HepG2 (cell line): Measurements from ENCODE around the gene ZNF146. TPM values are rescaled to one million over a fixed set of nuclear protein-coding genes. Genes with fewer than 3 reads are reported as not detected.

Experiments used
- ATAC-seq: fragments of 200-7000 bp; cut with Tn5 transposase; 3 replicates; pipeline ENCODE4 v1.9.1; 2020; ENCODE audit warnings: mild to moderate bottlenecking, moderate library complexity
- BruUV-seq: library from RNA; stranded (reverse); fragments of 400-500 nt; replicated peaks from 2 replicates; lab custom pipeline; 2021; lab: Mats Ljungman, UMichigan
- CTCF ChIA-PET: fragments of 300-600 bp; formaldehyde crosslinking; extraction: SDS; loops from one replicate; lab custom pipeline; 2021; ENCODE audit warnings: low total read pairs, inconsistent platforms, low intra/inter-chr PET ratio; lab: Yijun Ruan, JAX
- POLR2A ChIA-PET: fragments of 350-600 bp; sonication (Branson Sonifier 250); formaldehyde crosslinking; loops from one replicate; lab custom pipeline; 2020; ENCODE audit warnings: antibody characterized with exemption, inconsistent platforms; lab: Yijun Ruan, JAX
- DNase-seq: peaks from one replicate; pipeline ENCODE4 v3.0.0-alpha.2; 2015; ENCODE audit warnings: low spot score
- FAIRE-seq: peaks from 3 replicates; lab custom pipeline; 2011; peaks lifted over from hg19 to GRCh38; lab: Jason Lieb, UNC
- H2AFZ ChIP-seq: one replicate; pipeline ENCODE4 v1.6.1; 2011; ENCODE audit warnings: low read length, inconsistent platforms
- H3K27ac ChIP-seq: fragments of 300-600 bp; 3 replicates; pipeline ENCODE4 v1.8.0; 2011; ENCODE audit warnings: mixed run types, mild to moderate bottlenecking, mixed read lengths, low read length, inconsistent platforms; ENCODE audit not compliant: insufficient read depth; ENCODE audit errors: extremely low read length
- H3K27me3 ChIP-seq, 2 experiments: fragments of 200-600 bp in 1 of 2; 2 replicates in 1 of 2; 3 replicates in 1 of 2; pipeline versions ENCODE4 v1.6.0 to v1.8.0; 2011; ENCODE audit warnings: low read length in 2 of 2, mild to moderate bottlenecking in 2 of 2, moderate library complexity in 2 of 2, inconsistent platforms in 1 of 2; ENCODE audit not compliant: insufficient read depth in 2 of 2, control insufficient read depth in 1 of 2
- H3K36me3 ChIP-seq, 2 experiments: fragments of 200-600 bp in 1 of 2; replicated peaks in 1 of 2; 2 replicates in 1 of 2; 3 replicates in 1 of 2; pipeline versions ENCODE4 v1.5.1 to v1.8.0; 2011; ENCODE audit warnings: low read length in 2 of 2, inconsistent platforms in 1 of 2; ENCODE audit not compliant: insufficient read depth in 2 of 2, control insufficient read depth in 1 of 2
- H3K4me1 ChIP-seq: 2 replicates; pipeline ENCODE4 v1.5.1; 2012; ENCODE audit warnings: low read length, inconsistent platforms; ENCODE audit not compliant: insufficient read depth
- H3K4me2 ChIP-seq: 2 replicates; pipeline ENCODE4 v1.6.0; 2011; ENCODE audit warnings: low read depth, low read length, inconsistent platforms
- H3K4me3 ChIP-seq, 3 experiments: fragments of 200-600 bp in 1 of 3; sonication (generic), shearing (Covaris generic) in 1 of 3; replicated peaks in 1 of 3; 2 replicates each; pipeline ENCODE4 v1.5.1; 2011 to 2016; ENCODE audit warnings: low read length in 3 of 3, inconsistent platforms in 2 of 3, low read depth in 2 of 3, mild to moderate bottlenecking in 2 of 3, control low read depth in 1 of 3, mixed read lengths in 1 of 3; ENCODE audit not compliant: insufficient read depth in 1 of 3
- H3K79me2 ChIP-seq: one replicate; pipeline ENCODE4 v1.6.1; 2011; ENCODE audit warnings: low read length, inconsistent platforms; ENCODE audit not compliant: insufficient read depth
- H3K9ac ChIP-seq: 2 replicates; pipeline ENCODE4 v1.6.0; 2011; ENCODE audit warnings: mild to moderate bottlenecking, low read depth, low read length, inconsistent platforms; ENCODE audit not compliant: insufficient read depth
- H3K9me3 ChIP-seq: 2 replicates; pipeline ENCODE4 v1.5.1; 2012; ENCODE audit warnings: mild to moderate bottlenecking, low read length
- H4K20me1 ChIP-seq: 2 replicates; pipeline ENCODE4 v1.6.0; 2011; ENCODE audit warnings: inconsistent platforms, mild to moderate bottlenecking, low read length, moderate library complexity; ENCODE audit not compliant: insufficient read depth
- ATF3 ChIP-seq: sonication (generic); formaldehyde crosslinking; IDR thresholded peaks from 2 replicates; pipeline ENCODE4 v1.4.0; 2020; ENCODE audit warnings: missing genetic modification reagents
- ELF4 ChIP-seq: sonication (generic); formaldehyde crosslinking; IDR thresholded peaks from 2 replicates; pipeline ENCODE4 v1.5.0; 2020; ENCODE audit warnings: missing genetic modification reagents, mild to moderate bottlenecking, moderate library complexity, borderline replicate concordance
- EZH2 ChIP-seq: conservative IDR thresholded peaks from 2 replicates; pipeline ENCODE4 v1.6.1; 2012; ENCODE audit warnings: mild to moderate bottlenecking, low read depth, low read length, moderate library complexity
- GABPB1 ChIP-seq: IDR thresholded peaks from 2 replicates; pipeline ENCODE4 v1.6.1; 2016; ENCODE audit warnings: mild to moderate bottlenecking, missing genetic modification reagents, moderate library complexity, missing compliant biosample characterization
- GTF2F1 ChIP-seq: fragments of 150-350 bp; IDR thresholded peaks from 2 replicates; pipeline ENCODE4 v1.6.1; 2014; ENCODE audit warnings: low read length
- GZF1 ChIP-seq: sonication (generic); formaldehyde crosslinking; IDR thresholded peaks from 2 replicates; pipeline ENCODE4 v1.5.1; 2020; ENCODE audit warnings: mild to moderate bottlenecking, missing genetic modification reagents
- HOXA3 ChIP-seq: sonication (generic); formaldehyde crosslinking; IDR thresholded peaks from 2 replicates; pipeline ENCODE4 v1.5.0; 2020; ENCODE audit warnings: missing genetic modification reagents
- NFYB ChIP-seq: sonication (generic); formaldehyde crosslinking; IDR thresholded peaks from 2 replicates; pipeline ENCODE4 v1.4.0; 2020; ENCODE audit warnings: missing genetic modification reagents
- SETDB1 ChIP-seq: sonication (generic); formaldehyde crosslinking; IDR thresholded peaks from 2 replicates; pipeline ENCODE4 v1.5.1; 2020; ENCODE audit warnings: missing genetic modification reagents, mild to moderate bottlenecking, borderline replicate concordance
- SMAD3 ChIP-seq: sonication (generic); formaldehyde crosslinking; IDR thresholded peaks from 2 replicates; pipeline ENCODE4 v1.4.0; 2020; ENCODE audit warnings: missing genetic modification reagents
- ZNF557 ChIP-seq: sonication (generic); formaldehyde crosslinking; IDR thresholded peaks from 2 replicates; pipeline ENCODE4 v1.4.0; 2020; ENCODE audit warnings: missing genetic modification reagents
- ZNF629 ChIP-seq: sonication (generic); formaldehyde crosslinking; conservative IDR thresholded peaks from 2 replicates; pipeline ENCODE4 v1.5.0; 2020; ENCODE audit warnings: missing genetic modification reagents
- ZNF746 ChIP-seq: sonication (generic); formaldehyde crosslinking; IDR thresholded peaks from 2 replicates; pipeline ENCODE4 v1.8.0; 2022; ENCODE audit warnings: mild to moderate bottlenecking, missing genetic modification reagents
- ZNF850 ChIP-seq: sonication (generic); formaldehyde crosslinking; conservative IDR thresholded peaks from 2 replicates; pipeline ENCODE4 v1.9.0; 2021; ENCODE audit warnings: mild to moderate bottlenecking, missing genetic modification reagents
- ZSCAN9 ChIP-seq: IDR thresholded peaks from 2 replicates; pipeline ENCODE4 v1.6.1; 2016; ENCODE audit warnings: borderline replicate concordance
- WGBS: methylation state at CpG from one replicate; pipeline ENCODE4 v1.1.6; 2017; ENCODE audit warnings: low lambda C conversion rate; 5-methylcytosine and 5-hydroxymethylcytosine counted together
- in situ Hi-C: cut with HindIII; loops from 2 replicates; pipeline ENCODE4 v1.10.0; 2017; ENCODE audit warnings: low pct_unique_long_range_greater_than_20kb; ENCODE audit not compliant: extremely low pct_ligation_motif_present
- intact Hi-C: fragments of 100-400 bp; cut with micrococcal nuclease; formaldehyde crosslinking; loops from one replicate; pipeline ENCODE4 v1.10.0; 2022; ENCODE audit not compliant: unreplicated experiment
- polyA plus RNA-seq, 8 experiments: library from polyadenylated mRNA; depleted of rRNA in 3 of 8; stranded (reverse) in 7 of 8; unstranded in 1 of 8; fragments of >200 nt; fragmentation: Illumina TruSeq in 4 of 8; extraction: Trizol in 4 of 8; gene quantifications; 2 replicates each; pipeline versions ENCODE4 v1.2.1 to v1.2.3, GENCODE V29; 2011 to 2016; ENCODE audit warnings: low read depth in 4 of 8, missing spikeins in 1 of 8, mixed read lengths in 1 of 8; ENCODE audit not compliant: insufficient read depth in 1 of 8
- total RNA-seq, 5 experiments: library from RNA; depleted of rRNA; stranded (reverse); fragments of >200 nt; fragmentation: Illumina TruSeq; extraction: Trizol; gene quantifications; 2 replicates each; pipeline ENCODE4 v1.2.3, GENCODE V29; 2016; ENCODE audit warnings: low read depth in 1 of 5

Gene ZNF146
- total and polyA plus RNA-seq, 2 of the 13 experiments (the other 11 are each of a cell fraction or from before 2014, with no cell fraction given) = 28.4 to 52.7 TPM

GRCh38 chr19:36196249-36196648, 18.7 kb upstream of the ZNF146 start:
- WGBS = 100% methylated on average over 2 of the region's 2 CpGs
- TF ChIP-seq GTF2F1 = no peak
- Histone ChIP-seq H3K79me2 (no peaks in the 10 kb centered on the region), H4K20me1 (no peaks in the 10 kb centered on the region), H3K9me3 (no peaks in the 10 kb centered on the region), H3K4me2 (no peak overlapping the region), H3K9ac (no peak overlapping the region), H3K4me1 (no peaks in the 10 kb centered on the region), H2AFZ (no peak overlapping the region), H3K4me3 (no peak overlapping the region), H3K27me3 (no peaks in the 10 kb centered on the region), H3K27ac (no peak overlapping the region), H3K36me3 (peaks cover 2 to 18% of the 10 kb centered on the region in 2 experiments; a peak in 3 of 5 replicates)
- intact Hi-C loops (no loop called here), in situ Hi-C loops (no loop called here)
- DNase-seq (no peak), FAIRE-seq (no peak), ATAC-seq (no peak)
- CTCF ChIA-PET = no interaction called here
- BruUV-seq = no TSS peak
- POLR2A ChIA-PET = interaction anchor here (0.7 kb wide), 1 partner anchor 293 kb away, joined by 3 read pairs; the partner anchor contains the start of gene ZNF566

DNA sequence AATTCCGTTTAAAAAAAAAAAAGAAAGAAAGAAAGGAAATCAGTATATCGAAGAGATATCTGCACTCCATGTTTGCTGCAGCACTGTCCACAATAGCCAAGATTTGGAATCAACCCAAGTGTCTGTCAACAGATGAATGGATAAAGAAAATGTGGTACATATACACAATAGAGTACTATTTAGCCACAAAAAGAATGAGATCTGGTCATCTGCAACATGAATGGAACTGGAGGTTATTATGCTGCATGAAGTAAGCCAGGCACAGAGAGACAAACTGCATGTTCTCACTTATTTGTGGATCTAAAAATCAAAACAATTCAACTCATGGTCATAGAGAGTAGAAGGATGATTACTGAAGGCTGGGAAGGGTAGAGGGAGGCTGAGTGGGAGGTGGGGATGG, 16.8 kb upstream of the ZNF146 start:
- Histone ChIP-seq H3K4me3 (no peak overlapping the region), H3K27ac (no peak overlapping the region), H3K9me3 (no peaks in the 10 kb centered on the region), H3K4me1 (no peaks in the 10 kb centered on the region), H2AFZ (no peak overlapping the region), H3K4me2 (no peak overlapping the region), H3K9ac (no peak overlapping the region), H3K36me3 (peaks cover 2 to 15% of the 10 kb centered on the region in 2 experiments; a peak in 3 of 5 replicates), H3K79me2 (no peaks in the 10 kb centered on the region), H4K20me1 (no peaks in the 10 kb centered on the region), H3K27me3 (no peaks in the 10 kb centered on the region)
- in situ Hi-C loops = no loop called here
- POLR2A ChIA-PET = no interaction called here
- no peak for ATAC-seq
- intact Hi-C loops = no loop called here
- CTCF ChIA-PET = no interaction called here
- no TSS peak for BruUV-seq
- 96% methylated on average over 2 of the region's 2 CpGs for WGBS
- DNase-seq = no peak
- FAIRE-seq = no peak
- TF ChIP-seq ZNF557 (CRISPR knock-in tag) = no peak
- no peak for TF ChIP-seq ZSCAN9
- TF ChIP-seq EZH2 = no peak
- no peak for TF ChIP-seq HOXA3 (CRISPR knock-in tag)
- no peak for TF ChIP-seq GZF1
- no peak for TF ChIP-seq SMAD3 (CRISPR knock-in tag)
- no peak for TF ChIP-seq ZNF629
- TF ChIP-seq ZNF746 (CRISPR knock-in tag) = no peak
- no peak for TF ChIP-seq ZNF850 (CRISPR knock-in tag)
- no peak for TF ChIP-seq SETDB1 (CRISPR knock-in tag)
- no peak for TF ChIP-seq ELF4 (CRISPR knock-in tag)
- TF ChIP-seq ATF3 = no peak
- TF ChIP-seq GABPB1 (CRISPR knock-in tag) = no peak
- no peak for TF ChIP-seq NFYB (CRISPR knock-in tag)
